Jurkat, Clone E6-1 (cell line): ENCODE results near the gene BRD9. TPM values are rescaled to one million over a fixed set of nuclear protein-coding genes. Genes with fewer than 3 reads are reported as not detected.
"Not testable (repeated sequence)": the region's sequence is repeated elsewhere in the genome, so short reads cannot be mapped to it uniquely, and the experiment has no call there.

Experiments used
- DNase-seq: peaks from one replicate; pipeline ENCODE4 v3.0.0-alpha.2; 2011; ENCODE audit warnings: low read depth, low spot score
- H3K4me3 ChIP-seq: 2 replicates; pipeline ENCODE4 v1.5.1; 2011; ENCODE audit warnings: mild to moderate bottlenecking, low read length, control low read depth, moderate library complexity
- polyA plus RNA-seq: library from polyadenylated mRNA; unstranded; fragments of >200 nt; gene quantifications from one replicate; pipeline ENCODE4 v1.2.1, GENCODE V29; 2012; ENCODE audit warnings: missing spikeins; ENCODE audit not compliant: insufficient read length, insufficient read depth

Gene BRD9
- polyA plus RNA-seq, result 98.8 TPM

- DNase-seq, result peak; percentile 76
- H3K4me3 ChIP-seq, result peak within 1 kb of the TSS; percentile 96
Observed at GRCh38 chr5:892394-893136, at the start of gene BRD9, which contains the start of gene TRIP13. Gene BRD9, minus strand, starts transcription at chr5:892801. Its CDS starts 144 bp downstream, at chr5:892657. Gene TRIP13, plus strand, starts transcription at chr5:892884. Its CDS starts 115 bp downstream, at chr5:892999.

DNA sequence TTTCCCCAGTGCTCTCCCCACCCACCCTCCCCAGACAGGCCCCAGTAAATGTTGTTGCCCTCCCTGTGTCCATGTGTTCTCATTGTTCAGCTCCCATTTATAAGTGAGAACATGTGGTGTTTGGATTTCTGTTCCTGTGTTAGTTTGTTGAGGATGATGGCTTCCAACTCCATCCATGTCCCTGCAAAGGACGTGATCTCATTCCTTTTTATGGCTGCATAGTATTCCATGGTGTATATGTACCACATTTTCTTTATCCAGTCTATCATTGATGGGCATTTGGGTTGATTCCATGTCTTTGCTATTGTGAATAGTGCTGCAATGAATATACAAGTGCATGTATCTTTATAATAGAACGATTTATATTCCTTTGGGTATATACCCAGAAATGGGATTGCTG, 48.1 kb upstream of the BRD9 start:
- not testable (repeated sequence) for H3K4me3 ChIP-seq, DNase-seq

DNA sequence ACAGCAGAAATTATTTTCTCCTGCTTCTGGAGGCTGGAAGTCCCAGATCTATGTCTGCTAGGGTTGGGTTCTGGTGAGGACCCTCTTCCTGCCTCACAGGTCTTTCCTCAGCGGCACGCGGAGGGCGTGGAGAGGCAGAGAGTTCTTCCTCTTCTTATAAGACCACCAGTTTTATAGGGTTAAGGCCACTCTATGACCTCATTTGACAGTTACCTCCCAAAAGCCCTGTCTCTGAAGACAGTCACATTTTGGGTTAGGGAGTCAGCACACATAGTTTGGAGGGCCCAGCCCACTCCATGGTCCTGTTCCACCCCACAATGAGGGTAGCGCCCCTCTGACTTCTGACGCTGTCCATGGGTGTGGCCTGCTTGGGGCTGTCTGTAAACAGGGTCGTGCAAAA, 46.8 kb upstream of the BRD9 start:
- no peak for DNase-seq
- no peak overlapping the region for H3K4me3 ChIP-seq

DNA sequence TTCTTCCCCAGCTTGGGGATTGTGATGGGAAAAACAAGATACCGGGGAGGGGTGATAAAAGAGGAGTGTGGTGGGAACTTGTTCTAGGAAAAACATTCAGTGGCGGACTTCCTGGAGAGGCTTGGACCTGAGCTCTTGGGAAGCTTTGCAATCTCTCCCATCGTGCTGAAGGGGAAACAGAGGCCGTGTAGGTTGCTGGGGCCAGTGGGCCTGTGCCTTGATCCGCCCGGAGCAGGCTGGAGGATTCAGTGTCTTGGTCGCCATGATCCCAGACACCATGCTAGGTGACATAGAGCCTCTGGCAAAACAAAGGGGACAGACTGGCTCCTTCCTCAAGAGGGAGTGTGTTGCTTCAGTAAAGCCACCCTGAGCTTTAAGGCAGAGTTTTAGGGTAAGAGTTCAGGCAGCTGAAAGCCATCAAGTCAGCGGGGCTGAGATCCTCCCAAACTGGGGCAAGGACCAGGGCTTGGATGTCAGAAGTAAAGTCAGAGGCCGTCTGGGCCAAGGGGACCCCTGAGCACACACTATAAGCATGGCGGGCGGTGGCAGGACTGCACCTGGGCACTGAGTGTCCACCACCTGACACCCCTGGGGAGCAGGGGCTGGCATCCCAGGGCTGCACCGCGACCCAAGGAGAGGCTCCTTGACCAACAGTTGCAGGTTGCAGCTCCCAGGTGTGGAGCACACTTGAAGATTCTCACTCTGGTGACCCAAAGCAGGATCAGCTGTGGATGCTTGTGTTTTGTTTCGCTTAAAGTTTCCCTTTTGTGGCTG, 44.7 kb upstream of the BRD9 start:
- no peak overlapping the region for H3K4me3 ChIP-seq
- no peak for DNase-seq

GRCh38 chr5:936149-937144, 43.8 kb upstream of the BRD9 start:
- no peak overlapping the region for H3K4me3 ChIP-seq
- DNase-seq, result no peak

GRCh38 chr5:935510-936084, 43.0 kb upstream of the BRD9 start:
- no peak overlapping the region for H3K4me3 ChIP-seq
- DNase-seq, result peak; percentile 80

DNA sequence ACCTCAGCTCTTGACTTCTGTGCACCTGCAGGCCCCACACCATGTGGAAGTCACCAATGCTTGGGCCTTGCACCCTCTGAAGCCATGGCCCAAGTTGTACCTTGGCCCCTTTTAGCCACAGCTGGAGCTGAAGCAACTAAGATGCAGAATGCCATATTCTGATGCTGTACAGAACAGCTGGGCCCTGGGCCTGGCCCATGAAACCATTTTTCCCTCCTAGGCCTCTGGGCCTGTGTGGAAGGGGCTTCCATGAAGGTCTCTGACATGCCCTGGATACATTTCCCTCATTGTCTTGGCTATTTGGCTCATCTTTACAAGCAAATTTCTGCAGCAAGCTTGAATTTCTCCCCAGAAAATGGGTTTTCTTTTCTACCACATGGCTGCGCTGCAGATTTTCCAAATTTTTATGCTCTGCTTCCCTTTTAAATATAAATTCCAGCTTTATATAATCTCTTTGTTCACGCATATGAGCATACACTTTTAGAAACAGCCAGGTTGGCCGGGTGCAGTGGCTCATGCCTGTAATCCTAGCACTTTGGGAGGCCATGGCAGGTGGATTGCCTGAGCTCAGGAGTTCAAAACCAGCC, 41.9 kb upstream of the BRD9 start:
- not testable (repeated sequence) for DNase-seq, H3K4me3 ChIP-seq

DNA sequence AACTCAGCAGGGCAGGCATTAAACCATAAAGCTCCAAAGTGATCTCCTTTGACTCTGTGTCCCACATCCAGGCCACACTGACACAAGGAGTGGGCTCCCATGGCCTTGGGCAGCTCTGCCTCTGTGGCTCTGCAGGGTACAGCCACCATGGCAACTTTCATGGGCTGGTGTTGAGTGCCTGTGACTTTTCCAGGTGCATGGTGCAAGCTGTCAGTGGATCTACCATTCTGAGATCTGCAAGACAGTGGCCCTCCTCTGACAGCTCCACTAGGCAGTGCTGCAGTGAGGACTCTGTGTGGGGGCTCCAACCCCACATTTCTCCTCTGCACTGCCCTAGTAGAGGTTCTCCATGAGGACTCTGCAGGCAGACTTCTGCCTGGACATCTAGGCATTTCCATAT, 41.4 kb upstream of the BRD9 start:
- DNase-seq, H3K4me3 ChIP-seq: not testable (repeated sequence)

- no peak overlapping the region for H3K4me3 ChIP-seq
- no peak for DNase-seq
Observed at GRCh38 chr5:933251-933861, 40.8 kb upstream of the BRD9 start.

DNA sequence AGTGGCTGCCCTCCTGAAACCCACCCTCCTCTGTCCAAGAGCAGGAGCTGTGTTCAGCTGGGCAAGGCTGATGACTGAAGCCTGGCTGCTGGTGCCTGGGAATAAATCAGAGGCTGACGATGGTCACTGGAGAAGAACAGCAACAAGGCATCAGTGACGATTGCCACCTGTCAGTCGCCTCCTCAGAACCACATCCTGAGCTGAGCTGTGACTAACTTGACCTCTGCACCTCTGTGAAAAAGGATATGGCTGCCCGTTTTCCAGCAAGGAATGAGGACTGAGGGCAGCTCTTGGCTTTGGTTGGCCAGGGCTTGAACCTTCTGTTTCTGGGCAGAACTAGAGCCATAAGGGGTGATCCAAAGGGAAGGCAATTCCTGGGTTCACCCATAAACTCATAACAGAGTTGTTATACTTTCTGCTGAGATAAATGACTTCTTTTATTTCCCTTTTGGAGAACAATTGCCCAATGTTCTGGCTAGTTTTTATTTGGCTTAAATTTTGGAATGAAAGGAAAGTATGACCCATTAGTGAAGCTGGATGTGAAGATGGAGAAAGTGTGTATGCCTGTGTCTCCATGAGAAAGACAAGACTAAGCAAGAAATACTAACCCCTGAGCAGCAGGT, 40.1 kb upstream of the BRD9 start:
- no peak overlapping the region for H3K4me3 ChIP-seq
- no peak for DNase-seq

GRCh38 chr5:932151-932627, 39.6 kb upstream of the BRD9 start:
- no peak overlapping the region for H3K4me3 ChIP-seq
- DNase-seq, result no peak

DNA sequence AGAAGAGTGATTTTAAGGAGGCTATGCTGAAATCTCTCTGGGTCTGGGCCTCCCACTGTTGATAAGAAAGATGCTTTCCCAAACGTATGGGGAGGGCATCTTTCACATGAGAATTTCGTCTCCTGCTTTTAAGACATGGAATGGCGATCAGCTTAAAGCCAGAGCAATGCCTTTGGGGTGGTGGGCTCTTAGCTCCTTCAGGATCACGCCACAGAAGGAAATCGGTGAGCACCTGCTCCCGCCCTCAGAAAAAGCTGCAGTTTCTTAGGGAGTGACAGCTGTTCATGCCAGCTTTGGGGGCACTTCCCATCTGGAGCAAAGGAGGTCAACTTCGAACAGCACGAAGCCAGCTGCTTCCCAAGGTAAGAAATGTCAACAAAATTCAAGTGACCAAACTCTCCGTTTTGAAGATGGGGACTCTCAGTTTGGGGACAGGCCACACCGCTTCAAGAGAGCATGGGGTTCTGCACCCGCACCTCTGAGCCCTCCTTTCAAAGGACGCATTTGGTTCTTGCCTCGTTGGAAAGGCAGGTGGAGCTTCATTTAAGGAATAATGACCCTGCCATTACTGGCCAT, 39.1 kb upstream of the BRD9 start:
- DNase-seq, result no peak
- no peak overlapping the region for H3K4me3 ChIP-seq

DNA sequence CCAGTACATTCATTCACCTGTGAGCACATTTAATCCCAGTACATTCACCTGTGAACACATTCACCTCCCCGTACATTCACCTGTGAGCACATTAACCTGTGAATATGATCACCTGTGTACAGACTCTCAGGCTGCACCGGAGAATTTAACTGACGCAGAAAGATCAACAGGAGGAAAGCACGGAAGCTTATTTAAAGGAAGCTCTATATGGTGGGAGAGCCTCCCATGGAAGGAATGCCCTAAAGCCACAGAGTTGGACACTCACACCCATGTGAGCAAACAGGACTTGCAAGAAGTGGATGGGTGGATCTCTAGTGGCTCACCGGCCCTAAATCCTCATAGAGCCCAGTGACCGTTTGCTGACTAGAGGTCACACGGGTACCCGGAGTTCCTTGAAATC, 38.3 kb upstream of the BRD9 start:
- no peak overlapping the region for H3K4me3 ChIP-seq

DNA sequence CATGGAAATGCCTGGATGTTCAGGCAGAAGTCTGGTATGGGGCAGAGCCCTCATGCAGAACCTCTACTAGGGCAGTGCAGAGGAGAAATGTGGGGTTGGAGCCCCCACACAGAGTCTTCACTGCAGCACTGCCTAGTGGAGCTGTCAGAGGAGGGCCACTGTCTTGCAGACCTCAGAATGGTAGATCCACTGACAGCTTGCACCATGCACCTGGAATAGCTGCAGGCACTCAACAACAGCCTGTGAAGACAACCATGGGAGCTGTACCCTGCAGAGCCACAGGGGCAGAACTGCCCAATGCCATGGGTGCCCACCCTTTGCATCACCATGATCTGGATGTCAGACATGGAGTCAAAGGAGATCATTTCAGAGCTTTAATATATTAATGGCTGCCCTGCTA, 37.0 kb upstream of the BRD9 start:
- no peak overlapping the region for H3K4me3 ChIP-seq
- no peak for DNase-seq

More for the DNA sequence above, 38.3 kb upstream of the BRD9 start:
- DNase-seq, result no peak

- not testable (repeated sequence) for DNase-seq, H3K4me3 ChIP-seq
Observed at GRCh38 chr5:929182-929581, 36.6 kb upstream of the BRD9 start.

- DNase-seq, result no peak
- H3K4me3 ChIP-seq, result no peak overlapping the region
Observed at GRCh38 chr5:927172-928015, 34.8 kb upstream of the BRD9 start.
